ENCODE data around the gene BDNF. TPM values are rescaled to one million over a fixed set of nuclear protein-coding genes. Genes with fewer than 3 reads are reported as not detected.

Gene BDNF
- total RNA-seq, 2 experiments from 2014 or later, result not detected

- ChIA-PET CTCF (ENCODE audit: unreplicated experiment) (no interaction called here), POLR2A (interaction anchor here (0.9 kb wide), 1 partner anchor 15 kb away, joined by 3 read pairs; no protein-coding TSS in a partner anchor)
- Histone ChIP-seq H3K9me2 (ENCODE audit: insufficient read depth, low read length) (no peaks in the 10 kb centered on the region), H3K4me3 (ENCODE audit: low read depth, low read length, poor library complexity, severe bottlenecking) (no peak overlapping the region), H3K79me2 (ENCODE audit: insufficient read depth, low read depth, low read length) (no peaks in the 10 kb centered on the region), H3K4me1 (ENCODE audit: insufficient read depth, low read length, poor library complexity, severe bottlenecking) (no peaks in the 10 kb centered on the region), H3K9me3 (ENCODE audit: low read length) (no peaks in the 10 kb centered on the region), H3K4me2 (ENCODE audit: low read length) (no peak overlapping the region), H2AFZ (ENCODE audit: low read length) (no peak overlapping the region), H4K20me1 (ENCODE audit: insufficient read depth, low read length) (no peaks in the 10 kb centered on the region), H3K27ac (ENCODE audit: low read depth, low read length, poor library complexity, severe bottlenecking) (no peak overlapping the region), H3K36me3 (ENCODE audit: insufficient read depth, low read length) (no peaks in the 10 kb centered on the region)
- DNase-seq (ENCODE audit: low spot score), result no peak
- intact Hi-C loops (cut with micrococcal nuclease; ENCODE audit: unreplicated experiment), result no loop called here
- BruUV-seq (replicated peaks), result no TSS peak
- no peak for TF ChIP-seq CTCF (conservative IDR thresholded peaks at IDR 0.05; ENCODE audit: low read length)
- TF ChIP-seq EZH2phosphoT487 (IDR thresholded peaks at IDR 0.05; ENCODE audit: borderline replicate concordance, low read depth, low read length), result no peak
Measured at GRCh38 chr11:27650988-27651387, 49.3 kb downstream of the BDNF start.

GRCh38 chr11:27649800-27650199, 50.5 kb downstream of the BDNF start:
- Histone ChIP-seq H3K79me2 (ENCODE audit: insufficient read depth, low read depth, low read length) (no peaks in the 10 kb centered on the region), H2AFZ (ENCODE audit: low read length) (no peak overlapping the region), H4K20me1 (ENCODE audit: insufficient read depth, low read length) (no peaks in the 10 kb centered on the region), H3K4me3 (ENCODE audit: low read depth, low read length, poor library complexity, severe bottlenecking) (no peak overlapping the region), H3K4me2 (ENCODE audit: low read length) (no peak overlapping the region), H3K4me1 (ENCODE audit: insufficient read depth, low read length, poor library complexity, severe bottlenecking) (no peaks in the 10 kb centered on the region), H3K36me3 (ENCODE audit: insufficient read depth, low read length) (no peaks in the 10 kb centered on the region), H3K27ac (ENCODE audit: low read depth, low read length, poor library complexity, severe bottlenecking) (no peak overlapping the region), H3K9me3 (ENCODE audit: low read length) (no peaks in the 10 kb centered on the region), H3K9me2 (ENCODE audit: insufficient read depth, low read length) (no peaks in the 10 kb centered on the region)
- ChIA-PET CTCF (ENCODE audit: unreplicated experiment) (no interaction called here), POLR2A (interaction anchor here (0.7 kb wide), 1 partner anchor 9 kb away, joined by 3 read pairs; no protein-coding TSS in a partner anchor)
- intact Hi-C loops (cut with micrococcal nuclease; ENCODE audit: unreplicated experiment), result no loop called here
- DNase-seq (ENCODE audit: low spot score), result no peak
- TF ChIP-seq CTCF (conservative IDR thresholded peaks at IDR 0.05; ENCODE audit: low read length), result no peak
- no peak for TF ChIP-seq EZH2phosphoT487 (IDR thresholded peaks at IDR 0.05; ENCODE audit: borderline replicate concordance, low read depth, low read length)
- no TSS peak for BruUV-seq (replicated peaks)

- intact Hi-C loops (cut with micrococcal nuclease; ENCODE audit: unreplicated experiment), result no loop called here
- no peak for TF ChIP-seq CTCF (conservative IDR thresholded peaks at IDR 0.05; ENCODE audit: low read length)
- TF ChIP-seq EZH2phosphoT487 (IDR thresholded peaks at IDR 0.05; ENCODE audit: borderline replicate concordance, low read depth, low read length), result no peak
- H3K36me3 ChIP-seq (ENCODE audit: insufficient read depth, low read length), result no peaks in the 10 kb centered on the region
- no peak overlapping the region for H3K27ac ChIP-seq (ENCODE audit: low read depth, low read length, poor library complexity, severe bottlenecking)
- no peaks in the 10 kb centered on the region for H3K9me2 ChIP-seq (ENCODE audit: insufficient read depth, low read length)
- ChIA-PET CTCF (ENCODE audit: unreplicated experiment) (no interaction called here), POLR2A (interaction anchor here (0.7 kb wide), 1 partner anchor 10 kb away, joined by 3 read pairs; no protein-coding TSS in a partner anchor)
- no TSS peak for BruUV-seq (replicated peaks)
- no peak for DNase-seq (ENCODE audit: low spot score)
- no peaks in the 10 kb centered on the region for H3K4me1 ChIP-seq (ENCODE audit: insufficient read depth, low read length, poor library complexity, severe bottlenecking)
- H4K20me1 ChIP-seq (ENCODE audit: insufficient read depth, low read length), result no peaks in the 10 kb centered on the region
- H3K9me3 ChIP-seq (ENCODE audit: low read length), result no peaks in the 10 kb centered on the region
- H3K79me2 ChIP-seq (ENCODE audit: insufficient read depth, low read depth, low read length), result no peaks in the 10 kb centered on the region
- no peak overlapping the region for H2AFZ ChIP-seq (ENCODE audit: low read length)
- no peak overlapping the region for H3K4me3 ChIP-seq (ENCODE audit: low read depth, low read length, poor library complexity, severe bottlenecking)
- H3K4me2 ChIP-seq (ENCODE audit: low read length), result no peak overlapping the region
Measured at GRCh38 chr11:27648840-27649239, 51.4 kb downstream of the BDNF start.

All from OCI-LY7 (cell line).